ES-I3 (cell line): Measurements from ENCODE around the gene MED14.
"Not testable (repeated sequence)": the region's sequence is repeated elsewhere in the genome, so short reads cannot be mapped to it uniquely, and the experiment has no call there.

Experiments used
- H3K36me3 ChIP-seq: 2 replicates; pipeline ENCODE4 v1.6.1; 2013; ENCODE audit warnings: mild to moderate bottlenecking, low read length, control low read depth, moderate library complexity; ENCODE audit not compliant: insufficient read depth
- H3K4me1 ChIP-seq: 2 replicates; pipeline ENCODE4 v1.6.1; 2013; ENCODE audit warnings: mild to moderate bottlenecking, control low read depth, low read length; ENCODE audit not compliant: insufficient read depth
- H3K9ac ChIP-seq: 2 replicates; pipeline ENCODE4 v1.6.1; 2013; ENCODE audit warnings: low read depth, mild to moderate bottlenecking, low read length, moderate library complexity
- H3K9me3 ChIP-seq: 2 replicates; pipeline ENCODE4 v1.6.1; 2013; ENCODE audit warnings: mild to moderate bottlenecking, low read length, moderate library complexity; ENCODE audit not compliant: control insufficient read depth, insufficient read depth

Gene MED14

DNA sequence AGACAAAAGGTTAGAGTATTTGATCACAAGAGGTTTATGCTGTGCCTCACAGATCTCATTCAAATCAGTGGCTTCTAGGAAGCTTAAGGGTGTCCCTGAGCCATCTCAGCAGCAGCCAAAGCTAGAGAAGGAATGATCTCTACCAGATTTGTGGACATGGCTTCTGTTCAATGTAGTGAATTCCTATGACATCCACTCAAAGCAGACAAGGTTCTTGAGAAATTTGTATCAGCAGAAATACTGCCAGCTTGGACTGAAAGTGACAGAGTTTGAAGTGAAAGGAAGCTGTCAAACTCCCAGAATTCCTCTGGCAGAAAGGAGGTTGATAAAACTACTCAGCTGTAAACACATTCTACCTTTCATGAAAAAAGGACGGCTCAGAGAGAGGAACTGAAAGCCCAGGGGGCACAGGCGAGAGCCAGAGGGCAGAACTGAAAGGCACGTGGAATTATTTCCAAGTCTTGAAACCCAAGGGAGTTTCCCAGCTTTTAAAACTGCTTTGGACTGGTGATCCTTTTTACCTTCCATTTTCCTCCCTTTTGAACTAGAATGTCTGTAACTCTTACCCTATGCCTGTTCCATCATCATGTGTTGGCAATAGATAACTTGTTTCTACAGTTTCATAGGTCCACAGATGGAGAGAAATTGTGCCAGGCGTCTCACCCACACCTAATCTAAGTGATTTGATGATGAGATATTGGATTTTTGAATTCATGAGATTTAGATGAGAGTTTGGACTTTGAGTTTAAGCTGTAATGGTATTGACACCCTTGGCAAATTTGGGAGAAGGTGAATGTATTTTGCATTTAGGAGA lies 14.5 kb upstream of the MED14 start:
- no peaks in the 10 kb centered on the region for H3K4me1 ChIP-seq
- H3K9ac ChIP-seq: no peak overlapping the region
- H3K9me3 ChIP-seq: no peaks in the 10 kb centered on the region
- no peaks in the 10 kb centered on the region for H3K36me3 ChIP-seq

DNA sequence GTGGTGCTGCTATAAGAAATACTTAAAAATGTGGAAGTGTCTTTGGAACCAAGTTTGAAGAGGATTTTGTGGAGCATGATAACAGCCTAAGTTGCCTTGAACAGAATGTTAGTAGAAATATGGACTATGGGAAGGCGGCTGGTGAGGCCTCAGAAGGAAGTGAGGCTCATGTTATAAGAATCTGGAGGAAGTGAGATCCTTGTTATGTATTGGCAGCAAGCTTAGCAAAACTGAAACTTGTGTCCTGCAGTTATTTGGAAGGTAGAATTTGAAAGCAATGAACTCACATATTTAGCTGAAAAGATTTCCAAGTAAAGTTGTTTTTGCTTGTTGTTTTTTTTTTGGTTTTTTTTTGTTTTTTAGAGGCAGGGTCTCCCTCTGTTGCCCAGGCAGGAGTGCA lies 13.6 kb upstream of the MED14 start:
- Histone ChIP-seq H3K4me1 (no peaks in the 10 kb centered on the region), H3K9me3 (no peaks in the 10 kb centered on the region), H3K36me3 (no peaks in the 10 kb centered on the region), H3K9ac (no peak overlapping the region)

DNA sequence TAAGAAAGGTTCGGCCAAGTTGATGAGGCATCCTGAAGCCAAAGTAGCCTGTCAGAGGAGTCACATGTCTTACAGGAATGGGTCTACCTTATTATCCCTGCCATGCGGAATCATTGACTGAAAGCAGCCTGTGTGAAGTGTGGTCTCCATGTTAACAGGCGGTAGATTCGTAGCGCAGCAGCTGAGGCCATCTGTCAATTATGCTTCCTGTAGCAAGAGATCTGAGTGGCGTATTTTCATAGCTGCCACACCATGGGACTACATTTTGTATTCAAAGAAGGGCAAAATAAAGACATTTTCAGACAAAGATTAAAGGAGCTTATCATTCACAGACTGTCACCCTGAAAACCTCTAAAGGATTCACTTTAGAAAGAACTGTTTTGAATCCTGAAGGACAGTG lies 11.2 kb upstream of the MED14 start:
- Histone ChIP-seq H3K36me3 (no peaks in the 10 kb centered on the region), H3K9me3 (no peaks in the 10 kb centered on the region), H3K4me1 (no peaks in the 10 kb centered on the region), H3K9ac (no peak overlapping the region)

GRCh38 chrX:40736170-40736505 lies 796 bp upstream of the MED14 start:
- Histone ChIP-seq H3K36me3 (no peaks in the 10 kb centered on the region), H3K9me3 (no peaks in the 10 kb centered on the region), H3K9ac (peak overlapping the region; percentile 67; the same call in 1 of the 2 replicates), H3K4me1 (no peaks in the 10 kb centered on the region)

DNA sequence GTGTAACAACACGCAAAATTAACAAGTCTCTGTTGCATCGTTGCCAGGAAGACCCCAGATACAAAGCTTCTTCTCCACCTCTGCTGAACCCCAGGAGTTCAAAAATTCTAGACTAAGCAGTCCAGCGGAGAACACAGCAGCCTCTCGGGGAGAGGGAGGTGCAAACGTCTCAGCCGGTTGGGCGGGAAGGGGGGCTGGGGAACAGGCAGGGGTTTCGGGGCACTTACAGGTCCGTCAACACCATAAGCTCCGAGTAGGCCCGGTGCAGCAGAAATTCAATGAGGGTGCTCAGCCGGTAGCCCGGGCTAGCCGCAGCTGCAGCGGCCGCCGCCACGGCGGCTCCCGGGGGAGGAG lies 394 bp downstream of the MED14 start:
- peak overlapping the region; percentile 67 for H3K9ac ChIP-seq

GRCh38 chrX:40733706-40734105 lies 1.6 kb downstream of the MED14 start:
- Histone ChIP-seq H3K9me3 (no peaks in the 10 kb centered on the region), H3K36me3 (no peaks in the 10 kb centered on the region), H3K9ac (peak overlapping the region; percentile 67), H3K4me1 (no peaks in the 10 kb centered on the region)

More for the DNA sequence above, 394 bp downstream of the MED14 start:
- Histone ChIP-seq H3K4me1 (no peaks in the 10 kb centered on the region), H3K36me3 (no peaks in the 10 kb centered on the region), H3K9me3 (no peaks in the 10 kb centered on the region)

DNA sequence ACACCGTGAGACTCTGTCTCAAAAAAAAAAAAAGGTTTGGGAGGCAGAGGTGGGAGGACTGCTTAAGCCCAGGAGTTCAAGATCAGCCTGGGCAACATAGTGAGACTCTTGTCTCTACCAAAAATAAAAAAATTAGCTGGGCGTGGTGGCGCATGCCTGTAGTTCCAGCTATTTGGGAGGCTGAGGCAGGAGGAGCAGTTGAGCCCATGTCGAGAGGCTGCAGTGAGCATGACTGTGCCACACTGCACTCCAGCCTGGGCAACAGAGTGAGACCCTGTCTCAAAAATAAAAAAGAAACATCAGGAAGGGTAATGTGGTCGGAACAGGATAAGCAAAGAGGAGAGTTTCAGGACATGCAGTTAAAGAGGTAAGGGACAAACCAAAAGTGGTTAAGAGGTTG lies 2.8 kb downstream of the MED14 start:
- H3K36me3 ChIP-seq, H3K4me1 ChIP-seq, H3K9ac ChIP-seq, H3K9me3 ChIP-seq: not testable (repeated sequence)

GRCh38 chrX:40729598-40730584 lies 5.5 kb downstream of the MED14 start:
- Histone ChIP-seq H3K9ac (no peak overlapping the region), H3K9me3 (no peaks in the 10 kb centered on the region), H3K36me3 (no peaks in the 10 kb centered on the region), H3K4me1 (no peaks in the 10 kb centered on the region)

GRCh38 chrX:40727581-40728252 lies 7.6 kb downstream of the MED14 start:
- Histone ChIP-seq H3K4me1 (no peaks in the 10 kb centered on the region), H3K36me3 (no peaks in the 10 kb centered on the region; the same call in 1 of the 2 replicates), H3K9ac (no peak overlapping the region), H3K9me3 (no peaks in the 10 kb centered on the region)

GRCh38 chrX:40727093-40727492 lies 8.2 kb downstream of the MED14 start:
- H3K36me3 ChIP-seq: no peaks in the 10 kb centered on the region; the same call in 1 of the 2 replicates

GRCh38 chrX:40722930-40723329 lies 12.4 kb downstream of the MED14 start:
- H3K36me3 ChIP-seq: peaks cover 6% of the 10 kb centered on the region; the same call in 1 of the 2 replicates
- H3K9ac ChIP-seq: no peak overlapping the region
- no peaks in the 10 kb centered on the region for H3K9me3 ChIP-seq
- no peaks in the 10 kb centered on the region for H3K4me1 ChIP-seq

More at GRCh38 chrX:40727093-40727492, 8.2 kb downstream of the MED14 start:
- Histone ChIP-seq H3K9ac (no peak overlapping the region), H3K4me1 (no peaks in the 10 kb centered on the region), H3K9me3 (no peaks in the 10 kb centered on the region)

GRCh38 chrX:40721489-40722106 lies 13.7 kb downstream of the MED14 start:
- H3K9ac ChIP-seq: no peak overlapping the region
- H3K9me3 ChIP-seq: no peaks in the 10 kb centered on the region
- peaks cover 6% of the 10 kb centered on the region; the same call in 1 of the 2 replicates for H3K36me3 ChIP-seq
- H3K4me1 ChIP-seq: no peaks in the 10 kb centered on the region

GRCh38 chrX:40720792-40721191 lies 14.6 kb downstream of the MED14 start:
- Histone ChIP-seq H3K36me3 (peaks cover 6% of the 10 kb centered on the region; the same call in 1 of the 2 replicates), H3K9ac (no peak overlapping the region), H3K9me3 (no peaks in the 10 kb centered on the region), H3K4me1 (no peaks in the 10 kb centered on the region)

GRCh38 chrX:40720339-40720738 lies 15.0 kb downstream of the MED14 start:
- H3K9me3 ChIP-seq: no peaks in the 10 kb centered on the region
- no peak overlapping the region for H3K9ac ChIP-seq
- no peaks in the 10 kb centered on the region for H3K4me1 ChIP-seq
- peaks cover 6% of the 10 kb centered on the region; the same call in 1 of the 2 replicates for H3K36me3 ChIP-seq
